ENCODE data around the gene SELP.

The SELP gene

GRCh38 chr1:169576241-169576934, 53.5 kb downstream of the SELP start:
- H3K27ac ChIP-seq = no peak overlapping the region
- no peaks in the 10 kb centered on the region for H3K9me3 ChIP-seq (ENCODE audit: control insufficient read depth, low read length)
- no peak for TF ChIP-seq CTCF (IDR thresholded peaks at IDR 0.05)
- no peak overlapping the region for H3K4me2 ChIP-seq (ENCODE audit: low read length)
- H3K4me3 ChIP-seq (ENCODE audit: low read depth, low read length) = no peak overlapping the region
- H2AFZ ChIP-seq = no peak overlapping the region
- H3K79me2 ChIP-seq = no peaks in the 10 kb centered on the region
- no peaks in the 10 kb centered on the region for H3K27me3 ChIP-seq (ENCODE audit: control insufficient read depth, insufficient read depth, low read length)
- H3K4me1 ChIP-seq = no peaks in the 10 kb centered on the region
- no peak overlapping the region for H3K9ac ChIP-seq
- no peaks in the 10 kb centered on the region for H3K36me3 ChIP-seq (ENCODE audit: control insufficient read depth, insufficient read depth, low read length)

GRCh38 chr1:169574336-169574735, 55.6 kb downstream of the SELP start:
- H3K9ac ChIP-seq = no peak overlapping the region
- TF ChIP-seq CTCF (IDR thresholded peaks at IDR 0.05) = no peak
- H3K4me2 ChIP-seq (ENCODE audit: low read length) = no peak overlapping the region
- H3K36me3 ChIP-seq (ENCODE audit: control insufficient read depth, insufficient read depth, low read length) = no peaks in the 10 kb centered on the region
- H2AFZ ChIP-seq = no peak overlapping the region
- no peaks in the 10 kb centered on the region for H3K9me3 ChIP-seq (ENCODE audit: control insufficient read depth, low read length)
- no peaks in the 10 kb centered on the region for H3K79me2 ChIP-seq
- no peak overlapping the region for H3K4me3 ChIP-seq (ENCODE audit: low read depth, low read length)
- H3K27me3 ChIP-seq (ENCODE audit: control insufficient read depth, insufficient read depth, low read length) = no peaks in the 10 kb centered on the region
- no peak overlapping the region for H3K27ac ChIP-seq
- H3K4me1 ChIP-seq = no peaks in the 10 kb centered on the region

GRCh38 chr1:169572187-169572586, 57.7 kb downstream of the SELP start:
- TF ChIP-seq CTCF (IDR thresholded peaks at IDR 0.05) = no peak
- H3K27me3 ChIP-seq (ENCODE audit: control insufficient read depth, insufficient read depth, low read length) = no peaks in the 10 kb centered on the region
- H3K9me3 ChIP-seq (ENCODE audit: control insufficient read depth, low read length) = no peaks in the 10 kb centered on the region
- H3K4me3 ChIP-seq (ENCODE audit: low read depth, low read length) = no peak overlapping the region
- no peak overlapping the region for H3K9ac ChIP-seq
- H3K36me3 ChIP-seq (ENCODE audit: control insufficient read depth, insufficient read depth, low read length) = no peaks in the 10 kb centered on the region
- no peak overlapping the region for H3K27ac ChIP-seq
- H3K4me2 ChIP-seq (ENCODE audit: low read length) = no peak overlapping the region
- H2AFZ ChIP-seq = no peak overlapping the region
- H3K79me2 ChIP-seq = no peaks in the 10 kb centered on the region
- no peaks in the 10 kb centered on the region for H3K4me1 ChIP-seq

GRCh38 chr1:169571450-169571849, 58.5 kb downstream of the SELP start:
- no peak overlapping the region for H2AFZ ChIP-seq
- no peaks in the 10 kb centered on the region for H3K9me3 ChIP-seq (ENCODE audit: control insufficient read depth, low read length)
- H3K4me3 ChIP-seq (ENCODE audit: low read depth, low read length) = no peak overlapping the region
- no peaks in the 10 kb centered on the region for H3K79me2 ChIP-seq
- TF ChIP-seq CTCF (IDR thresholded peaks at IDR 0.05) = no peak
- H3K9ac ChIP-seq = no peak overlapping the region
- H3K4me2 ChIP-seq (ENCODE audit: low read length) = no peak overlapping the region
- no peaks in the 10 kb centered on the region for H3K27me3 ChIP-seq (ENCODE audit: control insufficient read depth, insufficient read depth, low read length)
- no peaks in the 10 kb centered on the region for H3K4me1 ChIP-seq
- no peaks in the 10 kb centered on the region for H3K36me3 ChIP-seq (ENCODE audit: control insufficient read depth, insufficient read depth, low read length)
- no peak overlapping the region for H3K27ac ChIP-seq

GRCh38 chr1:169570172-169570574, 59.8 kb downstream of the SELP start:
- H3K4me1 ChIP-seq = no peaks in the 10 kb centered on the region
- H3K27ac ChIP-seq = no peak overlapping the region
- no peaks in the 10 kb centered on the region for H3K9me3 ChIP-seq (ENCODE audit: control insufficient read depth, low read length)
- H2AFZ ChIP-seq = no peak overlapping the region
- no peak overlapping the region for H3K4me3 ChIP-seq (ENCODE audit: low read depth, low read length)
- no peaks in the 10 kb centered on the region for H3K27me3 ChIP-seq (ENCODE audit: control insufficient read depth, insufficient read depth, low read length)
- no peaks in the 10 kb centered on the region for H3K79me2 ChIP-seq
- no peak for TF ChIP-seq CTCF (IDR thresholded peaks at IDR 0.05)
- no peak overlapping the region for H3K4me2 ChIP-seq (ENCODE audit: low read length)
- no peak overlapping the region for H3K9ac ChIP-seq
- H3K36me3 ChIP-seq (ENCODE audit: control insufficient read depth, insufficient read depth, low read length) = no peaks in the 10 kb centered on the region

Measured in parathyroid adenoma (tissue), 2 donors.